Brain microvascular endothelial cell (primary cell): ENCODE measurements around the gene SERPINA4.

Source experiments
- DNase-seq: peaks from one replicate; pipeline ENCODE4 v3.0.0-alpha.2; 2020
- H3K27ac ChIP-seq: fragments of 250-450 bp; sonication (Bioruptor Pico); 2 replicates; pipeline ENCODE4 v1.5.1; 2020; ENCODE audit warnings: mild to moderate bottlenecking, moderate library complexity
- H3K27me3 ChIP-seq: fragments of 250-450 bp; sonication (Bioruptor Pico); replicated peaks from 2 replicates; pipeline ENCODE4 v1.5.1; 2020; ENCODE audit warnings: mild to moderate bottlenecking
- H3K36me3 ChIP-seq: fragments of 250-450 bp; sonication (Bioruptor Pico); replicated peaks from 2 replicates; pipeline ENCODE4 v1.5.1; 2020; ENCODE audit warnings: mild to moderate bottlenecking
- H3K4me3 ChIP-seq: 2 replicates; pipeline ENCODE4 v1.5.1; 2011; ENCODE audit warnings: low read depth, mild to moderate bottlenecking, control low read depth, low read length, moderate library complexity
- CTCF ChIP-seq: IDR thresholded peaks from 2 replicates; pipeline ENCODE4 v1.5.1; 2011; ENCODE audit warnings: low read depth, mild to moderate bottlenecking, moderate library complexity, low read length, control low read depth, inconsistent platforms; ENCODE audit errors: missing control alignments
- in situ Hi-C: cut with HindIII; loops from 2 replicates; pipeline ENCODE4 v1.10.0; 2017; ENCODE audit warnings: low sequenced_read_pairs, low pct_ligation_motif_present

SERPINA4 gene

DNA sequence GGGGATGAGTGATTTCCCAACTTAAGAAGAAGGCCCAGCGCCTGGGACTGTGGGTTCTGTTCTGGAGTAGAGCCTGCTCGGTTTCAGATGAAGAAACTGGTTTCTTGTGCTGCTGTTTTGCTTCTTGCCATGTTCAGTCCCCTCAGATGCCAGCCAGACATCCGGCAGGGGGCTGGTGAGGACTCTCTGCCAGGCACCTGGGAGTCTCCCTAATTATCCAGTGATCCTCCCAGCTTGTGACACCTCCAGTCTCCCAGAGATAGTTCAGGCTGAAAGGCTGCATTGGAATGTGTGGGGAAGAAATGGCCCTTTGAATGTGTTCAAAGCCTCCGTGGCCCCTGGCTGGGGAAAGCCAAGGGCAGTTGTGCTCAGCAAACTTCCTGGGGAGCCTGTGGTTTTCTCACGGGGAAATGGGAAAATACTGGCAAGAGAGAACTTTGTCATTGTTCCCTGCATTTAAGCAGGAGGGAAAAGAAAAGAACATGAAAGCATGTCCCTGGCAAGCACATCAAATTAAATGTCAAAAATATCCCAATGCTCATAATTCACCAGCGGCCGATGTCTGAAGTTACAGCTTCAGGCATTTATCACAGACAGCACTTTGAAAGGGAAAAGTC is 43.5 kb upstream of the SERPINA4 start:
- Histone ChIP-seq H3K36me3 (no peaks in the 10 kb centered on the region), H3K27ac (no peak overlapping the region), H3K27me3 (no peaks in the 10 kb centered on the region), H3K4me3 (no peak overlapping the region)
- in situ Hi-C loops = no loop called here
- DNase-seq = no peak
- no peak for TF ChIP-seq CTCF

DNA sequence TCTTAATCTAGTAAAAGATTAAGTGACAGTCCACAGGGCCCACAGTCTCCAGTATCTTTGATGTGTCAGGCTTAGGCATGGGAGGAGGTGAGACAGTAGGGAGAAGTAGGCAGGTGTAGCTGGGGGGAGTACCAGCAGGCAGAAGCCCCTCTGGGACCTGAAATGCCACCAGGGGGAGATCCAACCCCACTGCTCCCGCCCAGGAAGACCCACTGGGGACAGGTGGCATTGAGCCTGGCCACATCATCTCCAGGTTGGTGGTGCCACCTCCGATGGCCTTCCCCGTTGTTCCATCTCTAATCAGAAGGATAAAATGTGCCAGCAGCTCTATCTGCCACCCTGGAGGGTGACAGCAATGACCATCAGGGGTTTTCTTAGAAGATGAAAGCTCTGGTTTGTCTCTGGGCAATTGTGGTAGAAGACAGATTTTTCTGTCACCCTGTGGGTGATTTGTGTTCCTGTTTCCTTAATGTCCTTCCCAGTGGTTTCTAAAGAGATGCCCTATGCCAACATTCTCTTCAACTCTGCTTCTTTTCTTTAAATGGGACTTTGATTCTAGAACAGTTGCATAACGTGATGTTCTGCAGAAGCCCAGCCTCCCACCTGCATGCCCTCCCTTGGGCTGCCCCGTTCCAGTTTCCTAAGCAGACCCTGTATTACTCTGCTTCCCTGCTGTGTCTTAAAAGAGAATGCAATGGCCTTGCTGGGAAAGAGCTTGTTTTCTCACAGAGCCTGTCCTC is 39.7 kb upstream of the SERPINA4 start:
- no peak for TF ChIP-seq CTCF

GRCh38 chr14:94522115-94522724 is 39.0 kb upstream of the SERPINA4 start:
- H3K27ac ChIP-seq = no peak overlapping the region
- H3K27me3 ChIP-seq = no peaks in the 10 kb centered on the region
- no peaks in the 10 kb centered on the region for H3K36me3 ChIP-seq
- TF ChIP-seq CTCF = no peak
- in situ Hi-C loops = no loop called here
- no peak overlapping the region for H3K4me3 ChIP-seq
- no peak for DNase-seq

More for the DNA sequence above, 39.7 kb upstream of the SERPINA4 start:
- H3K4me3 ChIP-seq = no peak overlapping the region
- H3K36me3 ChIP-seq = no peaks in the 10 kb centered on the region
- no peak for DNase-seq
- in situ Hi-C loops = no loop called here
- no peak overlapping the region for H3K27ac ChIP-seq
- H3K27me3 ChIP-seq = no peaks in the 10 kb centered on the region

DNA sequence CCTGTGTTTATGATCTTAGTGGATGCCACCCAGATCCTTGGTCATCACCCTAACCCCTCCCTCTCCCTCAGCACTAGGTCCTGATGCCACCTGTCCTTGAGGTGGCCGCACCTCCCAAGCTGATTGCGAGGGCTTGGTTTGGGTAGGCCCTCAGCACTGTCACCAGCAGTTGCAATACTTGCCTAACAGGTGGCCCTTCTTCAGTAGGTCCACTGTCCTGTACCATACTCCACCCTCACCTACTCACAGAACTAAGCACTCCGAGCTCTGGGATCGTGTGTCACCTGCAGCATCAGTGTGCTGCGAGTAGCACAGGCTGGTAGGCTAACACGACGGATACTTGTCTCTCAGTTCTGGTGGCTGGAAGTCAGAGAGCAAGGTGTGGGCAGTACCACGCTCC is 38.0 kb upstream of the SERPINA4 start:
- TF ChIP-seq CTCF = no peak
- no peaks in the 10 kb centered on the region for H3K36me3 ChIP-seq
- no peaks in the 10 kb centered on the region for H3K27me3 ChIP-seq
- no peak for DNase-seq
- in situ Hi-C loops = no loop called here
- H3K4me3 ChIP-seq = no peak overlapping the region
- H3K27ac ChIP-seq = no peak overlapping the region

GRCh38 chr14:94524093-94524492 is 37.1 kb upstream of the SERPINA4 start:
- H3K27me3 ChIP-seq = no peaks in the 10 kb centered on the region
- no peaks in the 10 kb centered on the region for H3K36me3 ChIP-seq
- no peak overlapping the region for H3K27ac ChIP-seq
- in situ Hi-C loops = no loop called here
- TF ChIP-seq CTCF = no peak
- no peak for DNase-seq
- H3K4me3 ChIP-seq = no peak overlapping the region
